ENCODE results near the gene DDI2.
A peak's percentile ranks its signal among the peaks of the same experiment; 100 is the strongest.
"Not testable (repeated sequence)": the region's sequence is repeated elsewhere in the genome, so short reads cannot be mapped to it uniquely, and the experiment has no call there.

Gene DDI2

DNA sequence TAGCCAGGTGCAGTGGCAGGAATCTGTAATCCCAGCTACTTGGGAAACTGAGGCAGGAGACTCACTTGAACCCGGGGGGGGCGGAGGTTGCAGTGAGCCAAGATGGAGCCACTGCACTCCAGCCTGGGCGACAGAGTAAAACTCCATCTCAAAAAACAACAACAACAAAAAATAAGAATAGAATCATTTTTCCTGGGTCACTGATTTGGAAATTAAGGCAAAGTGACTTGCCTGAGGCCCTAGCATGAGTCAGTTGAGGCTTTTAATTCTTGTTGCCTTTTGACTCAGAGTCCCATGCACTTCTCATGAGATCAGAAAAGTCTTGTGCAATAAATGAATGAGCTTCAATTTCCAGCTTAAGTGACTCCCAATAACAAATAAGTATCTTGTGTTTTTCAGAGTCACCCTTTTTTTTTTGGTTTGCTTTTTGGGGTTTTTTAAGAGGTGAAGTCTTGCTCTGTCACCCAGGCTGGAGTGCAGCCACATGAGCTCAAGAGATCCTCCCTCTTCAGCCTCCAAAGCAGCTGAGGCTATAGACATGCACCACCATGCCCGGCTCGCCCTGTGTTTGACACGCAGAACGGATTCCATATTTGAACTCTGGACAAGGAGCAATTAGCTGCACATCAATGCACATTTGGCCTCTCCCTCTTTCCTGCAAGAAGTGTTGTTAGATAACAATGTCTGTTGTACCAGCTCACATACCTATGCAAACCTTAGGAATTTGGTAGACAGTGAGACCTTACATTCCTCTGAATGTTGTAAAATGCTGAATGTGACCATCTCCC, 63.5 kb downstream of the DDI2 start:
- no peak for DNase-seq

DNA sequence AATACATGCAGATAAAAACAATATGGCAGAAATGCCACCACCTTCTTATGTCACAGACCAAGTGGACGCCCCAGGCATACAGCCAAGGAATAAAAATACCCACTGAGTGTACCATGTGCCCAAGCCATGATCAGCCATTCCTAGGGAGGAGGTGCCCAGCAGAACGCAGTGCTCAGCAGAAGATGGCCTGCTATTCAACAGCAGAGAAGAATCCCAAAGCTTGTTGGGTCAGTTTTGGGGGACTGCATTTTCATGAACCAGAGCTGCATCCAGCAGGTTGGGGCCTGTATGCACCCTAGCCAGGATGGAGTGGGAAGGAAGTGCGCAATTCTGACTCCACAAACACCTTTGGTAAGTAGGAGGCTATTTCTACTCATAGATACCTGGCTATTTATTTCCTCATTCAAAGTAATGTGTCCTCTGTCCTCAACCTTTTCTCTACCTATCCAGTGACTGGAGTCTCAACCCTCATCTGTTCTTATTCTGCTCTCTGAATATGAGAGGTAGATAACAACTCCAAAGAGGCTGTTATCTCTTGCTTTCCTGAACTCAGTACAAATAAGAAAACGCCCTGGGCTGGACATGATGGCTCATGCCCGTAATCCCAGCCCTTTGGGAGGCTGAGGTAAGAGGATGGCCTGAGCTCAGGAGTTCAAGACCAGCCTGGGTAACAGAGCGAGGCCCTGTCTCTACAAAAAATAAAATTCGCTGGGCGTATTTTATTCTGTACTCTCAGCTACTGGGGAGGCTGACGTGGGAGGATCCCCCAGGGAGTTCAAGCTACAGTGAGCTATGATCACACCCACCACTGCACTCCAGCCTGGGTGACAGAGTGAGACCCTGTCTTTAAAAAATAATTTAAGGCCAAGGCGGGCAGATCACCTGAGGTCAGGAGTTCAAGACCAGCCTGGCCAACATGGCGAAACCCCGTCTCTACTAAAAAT, 64.4 kb downstream of the DDI2 start:
- DNase-seq, result no peak

- no peak for DNase-seq
Observed at GRCh38 chr1:15682936-15683341, 65.7 kb downstream of the DDI2 start.

DNA sequence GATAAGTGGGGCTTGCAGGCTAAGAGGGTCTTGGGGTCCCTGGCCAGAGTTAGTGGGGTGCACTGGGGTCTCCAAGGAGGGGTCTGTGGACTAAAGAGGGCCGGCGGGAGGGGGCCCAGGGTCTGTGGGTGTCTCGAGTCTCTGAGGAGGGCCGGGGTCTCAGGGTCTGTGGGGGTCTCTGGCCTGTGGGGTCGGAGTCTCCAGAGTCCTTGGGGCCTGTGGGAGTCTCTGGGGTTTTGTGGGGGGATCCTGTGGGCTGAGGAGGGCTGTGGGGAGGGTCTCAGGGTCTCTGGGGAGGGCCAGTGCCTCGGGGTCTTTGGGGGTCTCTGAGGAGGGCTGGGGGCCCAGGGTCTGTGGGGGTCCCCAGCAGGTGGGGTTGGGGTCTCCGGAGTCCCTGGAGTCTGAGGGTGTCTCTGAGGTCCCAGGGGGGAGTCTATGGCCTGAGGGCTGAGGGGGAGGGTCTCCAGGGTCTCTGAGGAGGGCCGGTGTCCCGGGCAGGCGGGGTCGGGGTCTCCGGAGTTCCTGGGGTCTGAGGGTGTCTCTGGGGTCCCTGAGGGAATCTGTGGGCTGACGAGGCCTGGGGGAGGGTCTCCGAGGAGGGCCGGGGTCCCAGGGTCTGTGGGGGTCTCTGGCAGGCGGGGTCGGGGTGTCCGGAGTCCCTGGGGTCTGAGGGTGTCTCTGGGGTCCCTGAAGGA, 66.2 kb downstream of the DDI2 start:
- no peak for DNase-seq

- DNase-seq, result no peak
Observed at GRCh38 chr1:15684042-15684461, 66.8 kb downstream of the DDI2 start, which contains the start of gene PLEKHM2. Gene PLEKHM2, plus strand, starts transcription at chr1:15684320. Its CDS starts 239 bp downstream, at chr1:15684559.

DNA sequence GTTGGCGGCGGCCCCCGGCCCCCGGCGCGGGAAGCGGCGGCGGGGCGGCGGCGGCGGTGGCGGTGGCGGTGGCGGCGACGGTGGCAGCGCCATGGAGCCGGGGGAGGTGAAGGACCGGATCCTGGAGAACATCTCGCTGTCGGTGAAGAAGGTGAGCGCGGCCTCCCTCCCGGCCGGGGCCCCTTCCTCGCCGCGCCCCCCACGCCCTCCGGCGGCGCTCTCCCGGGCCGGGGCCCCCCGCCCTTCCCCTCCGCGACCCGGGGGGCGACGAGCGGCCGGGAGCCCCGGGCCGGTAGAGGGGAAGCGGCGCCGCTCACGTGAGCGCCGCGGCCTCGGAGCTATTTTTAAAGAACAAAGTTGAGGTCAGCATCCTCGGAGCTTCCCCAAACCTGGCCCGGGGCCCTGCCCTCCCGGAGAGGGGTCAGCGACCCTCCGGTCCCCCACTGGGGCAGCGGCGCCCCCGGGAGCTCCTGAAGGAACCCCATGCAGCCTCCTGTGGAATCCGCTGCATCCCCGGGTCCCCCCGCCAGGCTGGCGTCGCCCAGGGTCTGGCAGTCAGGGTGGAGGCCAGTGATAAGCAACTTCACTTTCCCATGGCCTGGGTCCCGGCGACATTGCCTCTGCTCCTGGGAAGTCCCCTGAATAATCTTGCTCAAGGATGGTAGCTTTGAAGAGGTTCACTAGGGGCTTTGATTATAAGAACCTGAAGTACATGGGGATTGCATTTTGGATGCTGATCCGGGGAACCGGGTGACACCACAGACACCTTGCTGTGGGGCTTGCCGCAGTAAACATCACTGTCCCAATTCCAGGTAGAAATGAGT, 67.4 kb downstream of the DDI2 start:
- DNase-seq, result no peak

DNA sequence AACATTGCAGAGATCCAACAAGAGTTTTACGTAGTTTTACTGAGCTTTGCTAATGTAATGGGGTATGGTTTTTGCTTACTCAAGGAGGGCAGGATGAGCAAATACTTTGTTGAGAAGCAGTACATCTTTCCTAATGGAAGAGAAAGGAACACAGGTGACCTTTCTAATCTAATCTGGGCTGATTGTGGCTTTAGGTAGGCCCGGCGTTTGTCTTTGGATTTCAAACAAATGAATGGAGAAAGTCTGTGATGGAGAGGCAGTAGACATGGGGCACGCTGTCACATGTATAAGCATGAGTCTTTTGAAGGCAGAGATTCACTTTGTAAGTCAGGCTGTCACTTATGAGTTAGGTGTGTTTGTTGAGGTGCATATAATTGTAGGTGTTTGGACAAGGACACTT, 68.6 kb downstream of the DDI2 start:
- no peak for DNase-seq

DNA sequence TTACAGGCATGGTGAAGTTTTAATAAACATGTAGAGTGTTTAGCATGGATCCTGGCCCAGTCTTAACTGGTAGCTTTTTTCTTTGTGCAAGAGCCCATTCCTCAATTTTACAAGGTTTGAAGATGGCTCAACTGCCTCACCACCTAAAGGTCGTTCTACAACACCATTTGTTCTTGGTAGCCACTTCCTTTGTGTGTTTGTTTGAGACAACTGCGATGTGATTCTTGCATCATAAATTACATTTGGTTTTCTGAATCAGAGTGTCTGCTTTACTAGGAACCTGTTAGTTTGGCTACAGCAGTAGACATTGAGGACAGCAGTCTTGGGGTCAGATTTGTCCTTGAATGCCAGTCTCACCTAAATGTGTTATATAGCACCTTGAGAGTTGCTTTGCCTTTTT, 70.2 kb downstream of the DDI2 start:
- DNase-seq, result no peak

DNA sequence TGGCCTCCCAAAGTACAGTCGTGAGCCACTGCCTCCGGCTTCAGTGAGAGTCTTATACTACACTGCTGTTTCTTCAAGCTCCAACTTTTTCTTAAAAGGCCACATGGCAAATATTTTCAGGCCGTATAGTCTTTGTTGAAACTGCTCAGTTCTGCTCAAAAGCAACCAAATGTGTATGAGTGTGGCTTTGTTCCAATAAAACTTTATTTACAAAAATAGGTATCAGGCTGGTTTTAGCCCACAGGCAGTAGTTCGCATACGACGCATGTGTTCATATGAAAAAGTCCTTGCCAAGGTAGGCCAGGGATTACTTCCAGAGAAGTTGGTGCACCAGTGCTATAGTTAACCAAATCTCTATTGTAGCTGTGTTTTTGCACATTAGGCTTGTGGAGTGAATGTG, 73.1 kb downstream of the DDI2 start:
- DNase-seq, result no peak

GRCh38 chr1:15691434-15692032, 74.3 kb downstream of the DDI2 start:
- DNase-seq, result no peak

DNA sequence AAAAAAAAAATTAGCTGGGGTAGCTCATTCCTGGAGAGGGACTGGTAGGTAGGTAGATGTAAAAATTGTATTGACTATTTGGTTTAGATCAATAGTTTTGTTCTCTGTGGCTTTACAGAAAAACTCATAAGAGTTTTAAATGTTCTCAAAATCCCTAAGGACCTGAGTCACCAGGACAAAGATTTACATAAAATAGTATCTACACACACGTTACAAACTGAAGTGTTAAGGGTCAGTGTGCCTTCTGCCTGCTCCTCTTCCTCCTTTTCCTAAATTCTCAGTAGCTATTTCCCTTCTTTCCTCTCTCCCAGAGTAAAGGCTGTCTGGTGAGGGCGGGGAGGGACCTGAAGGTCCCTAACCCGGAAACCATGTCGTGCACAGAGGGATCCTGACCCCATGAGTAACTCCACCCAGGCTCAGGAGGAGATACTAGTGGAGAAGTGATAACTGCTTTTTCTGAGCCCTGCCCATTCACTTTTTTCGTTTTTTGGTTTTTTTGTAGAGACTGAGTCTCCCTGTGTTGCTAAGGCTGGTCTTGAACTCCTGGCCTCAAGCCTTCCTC, 74.9 kb downstream of the DDI2 start:
- no peak for DNase-seq

DNA sequence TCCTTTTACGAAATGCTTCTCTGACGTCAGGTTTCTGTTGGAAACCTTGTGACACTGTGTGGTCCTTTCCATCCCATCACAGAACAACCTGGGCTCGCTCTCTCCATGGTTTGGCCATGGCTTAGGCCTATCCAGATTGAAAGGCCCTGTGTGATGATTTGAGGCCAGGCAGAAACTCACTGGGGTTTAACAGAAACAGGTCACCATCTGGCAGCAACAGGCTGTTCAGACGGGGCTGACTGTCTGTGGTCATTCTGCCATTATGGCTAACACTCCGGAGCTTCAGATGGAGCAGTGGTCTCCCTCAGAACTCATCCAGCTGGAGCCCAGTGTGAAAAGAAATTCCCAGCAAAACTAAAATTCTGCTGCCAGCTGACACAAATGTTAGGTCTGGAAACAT, 76.1 kb downstream of the DDI2 start:
- DNase-seq, result peak; percentile 40

DNA sequence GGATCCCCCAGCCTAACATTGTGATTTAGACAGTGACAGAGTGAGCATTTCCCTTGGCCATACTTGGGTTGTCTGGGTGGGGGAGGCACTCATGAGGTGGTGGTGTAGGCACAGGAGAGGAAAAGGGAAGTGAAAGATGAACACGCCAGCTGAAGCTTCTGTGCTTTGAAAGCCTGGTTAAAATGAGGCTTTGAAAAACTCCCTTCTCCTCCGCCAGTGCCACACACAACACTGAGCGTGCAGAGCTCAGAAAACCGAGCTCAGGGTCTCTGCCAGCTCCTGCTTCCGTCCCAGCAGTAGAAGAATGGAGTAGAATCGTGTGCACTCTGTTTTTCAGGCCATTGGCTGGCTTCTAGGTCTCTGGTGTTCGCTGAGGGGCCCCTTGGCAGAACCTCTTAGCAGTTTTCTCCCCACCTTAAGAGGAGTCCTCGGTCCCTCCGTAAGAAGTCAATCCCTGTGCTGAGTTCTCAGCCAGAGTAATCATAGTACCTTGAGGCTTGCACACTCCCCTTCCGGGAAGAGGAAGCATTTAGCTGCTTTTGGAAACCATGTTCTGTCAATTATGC, 79.8 kb downstream of the DDI2 start:
- DNase-seq, result no peak

DNA sequence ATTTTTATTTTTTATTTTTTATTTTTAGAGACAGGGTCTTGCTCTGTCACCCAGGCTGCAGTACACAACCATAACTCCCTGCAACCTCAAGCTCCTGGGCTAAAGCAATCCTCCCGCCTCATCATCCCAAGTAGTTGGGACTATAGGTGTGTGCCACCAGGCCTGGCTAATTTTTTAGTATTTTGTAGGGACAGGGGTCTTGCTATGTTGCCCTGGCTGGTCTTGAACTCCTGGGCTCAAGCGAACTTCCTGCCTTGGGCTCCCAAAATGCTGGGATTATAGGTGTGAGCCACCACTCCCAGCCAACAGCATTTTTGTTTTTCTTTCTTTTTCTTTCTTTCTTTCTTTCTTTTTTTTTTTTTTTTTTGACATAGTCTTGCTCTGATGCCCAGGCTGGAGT, 80.9 kb downstream of the DDI2 start:
- no peak for DNase-seq

DNA sequence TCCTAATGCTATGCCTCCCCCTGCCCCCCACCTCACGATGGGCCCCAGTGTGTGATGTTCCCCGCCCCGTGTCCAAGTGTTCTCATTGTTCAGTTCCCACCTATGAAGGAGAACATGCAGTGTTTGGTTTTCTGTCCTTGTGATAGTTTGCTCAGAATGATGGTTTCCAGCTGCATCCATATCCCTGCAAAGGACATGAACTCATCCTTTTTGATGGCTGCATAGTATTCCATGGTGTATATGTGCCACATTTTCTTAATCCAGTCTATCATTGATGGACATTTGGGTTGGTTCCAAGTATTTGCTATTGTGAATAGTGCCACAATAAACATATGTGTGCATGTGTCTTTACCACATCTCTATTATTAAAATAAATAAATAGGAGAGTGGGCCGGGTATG, 82.1 kb downstream of the DDI2 start:
- DNase-seq, result not testable (repeated sequence)

- no peak for DNase-seq
Observed at GRCh38 chr1:15700508-15700907, 83.2 kb downstream of the DDI2 start.

DNA sequence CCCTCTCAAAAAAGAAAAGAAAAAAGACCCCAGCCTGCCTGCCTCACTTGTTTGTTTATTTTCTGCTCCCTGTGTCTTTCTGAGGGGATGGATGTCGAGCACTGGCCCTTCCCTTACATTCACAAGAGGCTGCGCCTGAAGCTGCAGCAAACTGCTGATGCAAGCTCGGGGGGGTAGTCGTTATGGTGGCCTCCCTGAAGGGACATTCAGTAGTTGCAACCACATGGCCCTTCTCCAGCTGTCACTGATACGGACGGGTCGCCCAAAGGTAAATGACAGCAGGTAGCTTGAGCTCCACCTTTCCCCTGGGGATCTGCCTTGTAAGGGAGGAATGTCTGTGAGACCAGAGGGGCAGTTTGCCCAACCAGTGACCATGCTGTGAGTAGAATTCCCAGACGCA, 84.5 kb downstream of the DDI2 start:
- no peak for DNase-seq

DNA sequence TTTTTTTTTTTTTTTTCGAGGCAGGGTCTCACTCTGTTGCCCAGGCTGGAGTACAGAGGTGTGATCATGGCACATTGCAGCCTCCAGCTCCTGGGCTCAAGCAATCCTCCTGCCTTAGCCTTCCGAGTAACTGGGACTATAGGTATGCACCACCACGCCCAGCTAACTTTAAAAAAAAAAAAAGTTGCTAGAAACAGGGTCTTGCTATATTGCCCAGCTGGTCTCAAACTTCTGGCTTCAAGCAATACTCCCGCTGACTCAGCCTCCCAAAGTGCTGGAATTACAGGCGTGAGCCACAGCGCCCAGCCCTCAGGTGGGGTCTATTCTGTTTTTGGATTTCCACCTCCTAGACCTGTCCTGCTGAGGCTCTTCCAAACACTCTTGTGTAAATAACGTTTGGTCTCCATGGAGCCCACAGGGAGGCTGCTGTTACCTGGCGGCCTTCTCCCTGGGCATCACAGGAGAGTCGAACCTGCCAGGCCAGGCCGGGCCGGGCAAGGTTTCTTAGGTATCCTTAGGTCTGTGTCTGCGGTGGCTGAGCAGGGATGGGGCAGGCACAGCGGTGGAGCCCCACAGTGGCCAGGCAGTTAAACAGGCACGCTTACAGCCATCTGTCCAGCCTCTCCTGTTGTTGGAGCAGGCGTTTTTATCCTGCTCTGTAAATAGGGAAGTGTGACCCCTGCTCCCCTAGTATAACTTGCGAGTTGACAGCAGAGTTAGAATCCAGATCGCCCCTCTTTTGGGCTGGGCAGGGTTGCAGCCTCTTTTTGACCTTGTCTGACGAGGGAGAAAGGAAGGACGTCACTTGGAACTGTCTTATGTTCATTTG, 85.7 kb downstream of the DDI2 start:
- no peak for DNase-seq

- DNase-seq, result no peak
Observed at GRCh38 chr1:15703562-15703961, 86.3 kb downstream of the DDI2 start.

GRCh38 chr1:15704526-15705183, 87.4 kb downstream of the DDI2 start:
- DNase-seq, result no peak
